Measurements from ENCODE around the gene CASTOR1.

CASTOR1 gene

DNA sequence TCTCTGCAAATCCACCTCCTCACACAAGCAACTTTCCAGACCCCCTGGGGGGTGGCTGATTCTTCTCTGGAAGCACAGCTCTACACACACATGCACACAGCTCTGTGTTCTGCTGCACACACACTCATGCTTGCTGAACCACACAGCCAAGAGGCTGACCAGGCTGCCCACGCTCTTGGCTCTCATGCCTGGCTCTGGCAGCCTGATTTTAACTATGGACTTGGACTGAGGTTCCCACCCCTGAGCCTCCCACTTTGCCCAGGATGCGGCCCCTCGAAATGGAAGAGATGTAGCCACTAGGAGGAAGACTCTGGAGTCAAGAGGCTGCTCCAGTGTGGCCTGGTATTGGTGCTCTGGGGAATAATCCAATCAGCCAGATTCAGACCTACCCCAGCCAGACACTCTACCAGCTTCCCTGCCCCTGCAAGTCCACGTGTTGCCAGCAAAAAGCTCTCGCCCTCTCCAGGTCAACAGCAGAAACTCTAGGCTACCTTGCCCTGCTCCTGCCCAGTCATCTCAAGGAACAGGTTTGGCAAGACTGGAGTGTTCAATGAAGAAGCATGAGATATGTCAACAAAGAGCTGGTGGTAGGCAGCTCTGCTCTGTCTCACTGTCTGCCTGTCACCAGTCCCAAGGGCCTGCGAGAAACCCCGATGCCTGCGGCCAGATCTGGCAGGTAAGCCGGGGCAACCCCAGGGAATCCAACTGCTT, 8.8 kb upstream of the CASTOR1 start:
- no peak for DNase-seq (ENCODE audit: low read depth)

DNA sequence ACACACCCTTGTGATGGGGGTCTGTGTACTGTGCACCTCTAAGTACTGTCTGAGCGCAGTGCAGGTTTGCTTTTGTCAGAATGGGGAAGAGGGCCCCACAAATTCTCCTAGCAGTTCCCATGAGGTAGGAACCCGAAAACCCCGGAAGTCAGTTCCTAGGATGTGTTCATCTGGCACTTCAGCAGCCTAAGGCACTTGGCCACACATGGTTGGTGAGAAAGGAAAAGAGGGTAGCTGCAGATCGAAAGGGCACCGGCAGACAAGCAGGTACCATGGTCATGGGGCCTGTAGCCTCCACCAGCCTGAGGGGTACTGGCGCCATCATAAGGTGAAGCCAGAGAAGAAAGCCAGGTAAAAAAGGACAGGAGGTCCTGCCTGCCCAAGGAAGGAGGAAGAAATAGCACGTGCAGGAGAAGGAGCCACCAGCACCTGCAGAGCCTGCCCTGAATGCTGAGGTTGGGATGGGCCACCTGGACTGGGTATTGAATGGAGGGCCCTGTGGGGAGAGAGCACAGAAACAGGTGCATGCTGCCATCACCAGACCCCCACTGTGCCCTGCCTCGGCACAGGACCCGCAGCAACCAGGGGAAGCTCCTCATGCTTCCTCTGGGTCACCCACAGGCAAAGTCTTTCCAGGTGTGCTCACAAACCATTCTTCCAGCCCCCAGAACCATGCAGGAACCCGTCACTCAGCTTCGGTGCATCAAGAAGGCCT, 8.1 kb upstream of the CASTOR1 start:
- no peak for DNase-seq (ENCODE audit: low read depth)

DNA sequence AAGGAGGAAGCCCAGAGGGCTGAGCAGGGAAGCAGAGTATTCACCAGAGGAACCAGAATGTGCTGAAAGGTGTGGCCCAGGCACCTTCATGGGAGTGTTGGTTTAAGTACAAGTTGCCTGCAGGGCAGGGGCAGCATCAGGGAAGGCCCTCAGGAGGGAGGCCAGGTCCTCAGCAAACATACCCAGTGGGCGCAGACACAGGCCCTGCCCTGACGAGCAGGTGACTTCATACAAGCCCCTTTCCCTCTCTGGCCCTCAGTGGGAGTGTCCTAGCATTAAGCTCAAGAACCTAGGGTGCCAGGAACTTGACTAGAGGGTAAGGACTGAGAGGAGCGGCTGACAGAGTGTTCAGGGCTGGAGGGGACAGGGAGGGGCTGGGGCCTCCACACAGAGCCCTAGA, 7.5 kb upstream of the CASTOR1 start:
- no peak for DNase-seq (ENCODE audit: low read depth)

DNA sequence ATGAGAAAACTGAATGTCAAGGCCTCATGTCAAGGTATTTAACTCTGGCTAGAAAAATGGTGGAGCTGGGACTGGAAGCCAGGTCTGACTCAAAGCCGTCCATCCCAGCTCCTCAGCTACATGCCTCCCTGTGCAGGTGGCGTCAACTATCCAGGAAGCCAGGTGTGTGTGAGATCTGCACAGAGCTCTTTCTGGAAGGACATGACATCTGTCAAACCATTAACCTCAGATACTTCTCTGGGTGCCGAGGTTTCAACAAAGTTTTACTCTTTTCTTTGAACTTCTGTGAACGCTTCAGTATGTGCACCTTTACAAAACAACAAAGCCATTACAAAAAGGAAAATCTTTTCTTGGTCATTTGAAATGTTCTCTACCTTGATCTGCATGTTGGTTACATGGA, 7.0 kb upstream of the CASTOR1 start:
- no peak for DNase-seq (ENCODE audit: low read depth)

DNA sequence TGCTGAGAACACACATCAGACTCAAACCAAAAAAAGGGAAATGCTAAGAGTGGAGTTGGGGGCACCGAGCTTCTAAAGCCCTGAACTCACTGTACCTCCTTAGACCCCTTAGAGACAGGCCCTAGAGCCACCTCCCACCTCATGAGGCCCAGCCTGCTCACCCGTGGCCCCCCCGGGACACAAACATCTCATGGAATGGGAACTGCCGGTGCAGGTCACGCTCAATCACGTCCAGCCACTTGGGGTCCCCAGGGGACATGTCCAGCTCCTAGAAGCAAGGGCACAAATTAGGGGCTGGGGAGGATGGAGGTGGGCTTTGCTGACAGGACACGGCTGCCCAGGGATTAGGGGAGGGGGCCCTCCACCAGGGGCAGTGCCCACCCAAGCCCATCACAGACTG, 6.3 kb upstream of the CASTOR1 start:
- DNase-seq (ENCODE audit: low read depth) = no peak

DNA sequence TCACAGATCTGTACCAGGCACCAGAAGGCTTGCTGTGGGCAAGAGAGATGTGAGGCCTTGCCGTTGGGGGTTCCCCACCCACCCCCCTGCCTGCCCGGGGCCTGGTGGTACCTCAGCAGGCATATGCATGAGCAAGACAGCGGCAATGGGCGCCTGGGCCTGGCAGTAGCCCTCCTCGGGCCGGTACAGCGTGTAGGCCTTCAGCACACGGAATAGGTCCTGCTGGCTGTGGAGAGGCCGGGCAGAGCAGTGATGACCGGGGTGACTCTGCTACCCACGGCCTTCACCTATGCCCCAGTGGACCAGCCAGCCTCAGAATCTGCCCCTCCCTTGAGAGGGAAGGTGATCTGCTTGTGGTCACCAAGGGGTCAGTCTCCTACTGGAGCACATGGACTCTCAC, 5.5 kb upstream of the CASTOR1 start:
- no peak for DNase-seq (ENCODE audit: low read depth)

DNA sequence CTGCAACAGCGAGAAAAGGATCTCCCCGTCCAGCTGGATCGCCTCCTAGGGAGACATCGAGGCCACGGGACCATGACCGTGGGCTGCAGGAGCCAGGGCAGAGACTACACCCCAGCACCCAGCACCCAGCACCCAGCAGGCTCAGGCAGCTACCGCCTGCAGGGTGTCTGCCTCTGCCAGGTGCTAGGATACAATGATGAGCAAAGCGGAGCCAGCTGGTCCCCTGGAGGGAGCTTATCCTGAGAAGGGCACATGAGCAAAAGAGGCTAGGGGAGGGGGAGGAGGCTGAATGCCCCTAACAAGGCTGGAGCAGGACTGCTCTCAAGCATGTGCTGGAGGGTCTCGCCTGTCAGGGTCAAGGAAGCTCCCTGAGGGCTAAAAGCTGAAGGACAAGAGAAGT, 4.8 kb upstream of the CASTOR1 start:
- no peak for DNase-seq (ENCODE audit: low read depth)

DNA sequence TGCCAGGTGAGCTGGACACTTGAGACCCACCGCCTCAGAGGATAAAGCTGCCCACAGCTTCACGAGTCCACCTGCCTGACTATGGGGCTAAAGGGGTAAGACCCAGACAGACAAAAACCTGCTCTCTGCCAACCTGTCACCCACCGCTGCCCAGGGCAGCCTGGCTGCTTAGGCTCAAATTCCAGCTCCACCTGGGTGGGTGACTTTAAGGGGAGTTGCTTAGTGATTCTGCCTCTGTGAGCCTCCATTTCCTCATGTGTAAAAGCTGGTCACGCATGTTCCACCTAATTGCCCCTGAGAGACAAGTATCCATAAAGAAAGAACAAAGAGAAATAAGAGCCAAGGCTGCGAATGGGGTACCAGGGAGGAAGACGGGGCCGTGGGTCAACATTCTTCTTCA, 3.7 kb upstream of the CASTOR1 start:
- DNase-seq (ENCODE audit: low read depth) = no peak

DNA sequence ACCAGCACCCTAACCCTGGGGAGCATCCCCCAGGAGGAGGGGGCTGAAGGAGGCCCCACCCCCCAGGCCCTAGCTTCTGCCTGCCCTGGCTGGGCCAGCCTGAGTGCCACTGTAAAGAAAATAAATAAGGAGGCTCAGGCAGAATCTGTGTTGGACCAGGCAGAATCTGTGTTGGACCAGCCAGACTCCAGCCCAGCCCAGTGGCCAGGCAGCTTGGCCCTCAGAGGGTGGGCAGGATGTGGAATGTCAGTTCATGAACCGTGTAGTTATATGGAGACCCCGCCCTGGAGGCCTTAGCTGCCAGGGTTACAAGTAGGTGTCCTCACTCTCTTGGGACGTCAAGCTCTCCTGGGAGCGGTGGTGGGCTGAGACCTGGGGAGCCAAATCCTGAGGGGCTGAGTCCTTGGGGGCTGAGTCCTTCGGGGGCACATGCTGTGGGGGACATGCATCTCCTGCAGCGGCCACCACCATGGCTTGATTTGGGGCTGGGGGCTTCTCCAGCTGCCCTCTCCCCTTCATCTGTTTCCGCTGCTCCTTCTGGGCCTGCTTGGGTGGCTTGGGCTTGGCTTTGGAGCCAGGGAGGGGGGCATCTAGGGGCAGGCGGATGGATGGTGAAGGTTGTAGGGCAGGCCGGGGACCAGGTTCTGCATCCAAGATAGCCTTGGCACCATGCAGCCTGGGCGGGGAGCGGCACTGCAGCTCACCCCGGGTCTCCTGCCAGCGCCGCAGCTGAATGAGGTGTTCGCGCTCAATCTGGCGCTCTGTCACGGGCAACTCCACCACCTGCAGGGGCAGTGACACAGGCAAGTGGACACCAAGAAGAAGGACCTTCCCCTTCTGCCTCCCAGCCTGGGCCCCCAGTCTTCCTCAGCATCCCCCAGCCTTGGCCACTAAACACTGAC, 3.0 kb upstream of the CASTOR1 start:
- DNase-seq (ENCODE audit: low read depth) = no peak

DNA sequence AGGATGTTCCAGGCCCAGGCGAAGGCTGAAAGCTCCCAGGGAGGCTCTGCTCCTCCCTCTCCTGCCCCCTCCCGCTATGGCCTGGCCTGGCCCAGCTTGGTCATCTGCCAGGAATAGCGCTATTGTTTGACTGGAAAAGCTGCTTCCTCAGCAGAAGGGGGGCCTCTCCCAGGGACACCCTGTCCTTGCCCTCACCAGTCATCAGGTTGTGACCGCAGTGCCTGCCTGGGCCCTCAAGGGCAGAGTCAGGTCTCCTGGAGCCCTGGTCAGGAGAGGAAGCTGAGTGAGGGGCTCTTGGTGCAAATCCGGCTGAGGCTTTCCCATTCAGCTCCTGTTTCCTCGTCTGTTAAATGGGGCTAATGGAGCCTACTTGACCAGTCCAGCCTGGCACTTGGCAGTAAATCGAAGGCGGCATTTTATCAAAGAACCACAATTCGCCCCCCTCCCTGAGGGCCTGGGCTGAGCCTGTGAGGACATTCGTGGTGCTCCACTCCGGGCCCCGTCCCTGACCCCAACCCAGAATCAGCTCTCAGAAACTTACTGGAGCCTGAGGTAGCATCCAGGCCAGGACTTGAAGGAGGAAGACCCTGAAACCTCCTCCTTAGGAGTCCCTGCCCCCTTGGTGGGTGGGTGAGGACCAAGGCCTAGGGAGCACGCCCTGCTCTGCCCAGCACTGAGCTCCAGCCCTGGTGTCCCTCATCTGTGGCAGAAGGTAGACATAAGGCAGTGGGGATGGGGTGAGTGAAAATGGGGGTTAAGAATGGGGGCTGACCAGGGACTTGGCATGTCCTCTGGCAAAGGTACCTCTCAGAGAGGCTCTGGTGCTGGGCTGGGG, 2.0 kb upstream of the CASTOR1 start:
- DNase-seq (ENCODE audit: low read depth) = peak; percentile 28

DNA sequence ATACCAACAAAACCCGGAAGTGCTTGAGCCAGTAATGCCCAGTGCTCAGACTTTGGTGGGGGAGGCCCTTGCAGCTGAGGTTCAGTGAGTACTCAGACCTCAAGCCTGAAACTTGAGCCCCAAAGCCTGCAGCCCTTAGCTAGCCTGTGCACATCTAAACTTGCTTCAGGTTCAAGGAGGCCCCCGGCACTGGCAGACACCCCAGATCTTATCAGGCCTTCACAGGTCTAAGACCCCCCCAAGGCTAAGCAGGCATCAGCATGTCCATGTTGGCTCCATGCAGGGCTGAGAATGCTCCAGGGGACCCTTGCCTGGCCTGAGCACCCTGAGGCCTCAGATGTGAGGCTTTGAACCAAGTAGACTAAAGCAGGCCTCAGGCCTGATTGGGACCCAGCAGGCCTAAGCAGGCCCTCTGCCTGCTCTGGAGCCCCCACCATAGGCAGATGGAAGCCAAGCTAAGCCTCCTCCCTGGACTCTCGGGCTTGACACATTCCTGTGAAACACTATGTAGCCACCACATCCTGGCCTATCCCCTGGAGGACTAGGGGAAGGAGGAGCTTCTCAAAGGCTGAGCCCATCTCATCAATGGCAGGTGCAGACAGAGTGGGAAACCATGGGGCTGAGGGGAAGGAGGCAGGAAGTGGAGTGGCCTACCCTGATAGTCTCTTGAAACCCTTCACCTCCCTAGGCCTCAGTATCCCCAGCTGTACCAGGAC, 1.2 kb upstream of the CASTOR1 start:
- no peak for DNase-seq (ENCODE audit: low read depth)

DNA sequence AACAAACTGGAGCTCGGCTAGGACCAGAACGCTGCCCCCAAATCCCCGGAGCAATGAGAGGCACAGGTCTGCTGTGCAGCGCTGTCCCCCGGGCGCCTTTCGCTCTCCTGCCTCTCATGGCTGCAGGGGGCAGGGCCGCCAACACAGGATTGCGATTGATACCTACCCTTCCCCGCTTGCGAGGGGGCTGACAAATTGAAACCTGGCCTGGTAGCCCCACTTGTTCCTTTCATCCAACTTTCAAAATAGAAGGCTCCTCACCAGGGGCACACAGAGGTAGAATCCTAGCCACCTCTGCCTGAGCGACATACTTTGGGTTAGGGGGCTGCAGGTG, 642 bp upstream of the CASTOR1 start:
- DNase-seq (ENCODE audit: low read depth) = no peak

DNA sequence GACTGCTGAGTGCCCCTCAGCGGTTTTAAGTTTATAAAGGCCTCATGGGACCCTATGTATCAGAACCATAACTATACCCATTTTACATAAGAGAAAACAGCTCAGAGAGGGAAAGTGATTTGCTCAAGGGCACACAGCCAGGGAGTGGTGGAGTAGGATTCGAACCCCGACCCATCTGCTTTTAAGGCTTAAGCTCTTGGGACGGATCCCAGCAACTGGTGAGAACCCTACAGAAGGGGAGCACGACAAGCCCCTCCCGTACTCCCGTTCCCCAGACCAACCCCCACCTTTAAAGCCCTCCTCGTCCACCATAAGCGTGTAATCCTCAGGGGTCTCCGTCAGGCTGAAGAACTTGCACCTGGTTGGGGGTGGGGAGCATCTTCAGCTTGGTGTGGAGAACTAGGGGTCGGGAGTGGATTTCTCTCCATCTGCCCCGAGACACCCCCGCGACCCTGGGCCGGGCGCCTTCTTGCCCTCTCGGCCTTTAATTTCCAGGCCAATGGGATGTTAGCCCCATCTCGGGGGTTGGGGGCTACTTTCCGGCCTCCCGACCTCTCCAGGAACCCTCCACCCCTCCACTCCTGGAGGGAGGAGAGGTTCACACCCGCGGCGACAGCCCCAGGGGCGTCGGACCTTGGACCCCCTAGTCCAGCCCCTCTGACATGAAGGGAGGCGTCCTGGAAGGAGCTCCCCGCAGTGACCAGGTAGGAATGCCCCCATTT, 725 bp downstream of the CASTOR1 start:
- no peak for DNase-seq (ENCODE audit: low read depth)

DNA sequence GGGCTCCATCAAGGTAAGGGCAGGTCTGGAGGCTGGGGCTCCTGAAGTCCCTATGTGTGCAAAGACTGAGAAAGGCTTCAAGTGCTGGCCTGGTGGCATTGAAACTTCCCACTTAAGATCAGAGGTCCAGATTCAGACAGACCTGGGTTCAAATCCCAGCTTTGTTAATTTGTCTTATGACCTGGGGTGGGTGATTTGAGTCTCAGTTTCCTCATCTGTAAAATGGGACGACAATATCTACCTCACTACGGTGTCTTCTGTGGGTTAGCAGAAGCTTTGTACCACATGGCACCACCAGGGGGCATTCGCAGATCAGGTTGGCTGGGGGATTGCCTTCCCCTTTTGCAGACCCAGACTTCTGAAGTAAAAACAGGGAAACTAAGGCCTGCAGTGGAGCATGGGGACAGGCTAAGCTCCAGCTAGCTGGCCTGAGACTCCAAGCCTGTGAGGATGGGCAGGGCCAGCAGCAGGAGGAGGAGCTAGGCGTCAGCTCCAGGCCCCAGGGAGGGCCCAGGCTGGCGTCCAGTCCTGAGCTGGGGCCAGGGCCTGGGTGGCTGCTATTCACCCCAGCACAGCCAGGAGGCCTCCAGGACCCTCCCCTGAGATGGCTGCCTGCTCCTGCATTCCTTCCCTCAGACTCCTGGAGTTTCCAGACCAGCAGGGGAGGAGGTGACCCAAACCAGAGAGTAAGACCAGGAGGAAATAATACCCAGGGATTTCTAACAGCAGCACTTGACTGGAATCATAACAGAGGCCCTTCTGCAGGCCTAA, 1.5 kb downstream of the CASTOR1 start:
- peak; percentile 91 for DNase-seq (ENCODE audit: low read depth)

DNA sequence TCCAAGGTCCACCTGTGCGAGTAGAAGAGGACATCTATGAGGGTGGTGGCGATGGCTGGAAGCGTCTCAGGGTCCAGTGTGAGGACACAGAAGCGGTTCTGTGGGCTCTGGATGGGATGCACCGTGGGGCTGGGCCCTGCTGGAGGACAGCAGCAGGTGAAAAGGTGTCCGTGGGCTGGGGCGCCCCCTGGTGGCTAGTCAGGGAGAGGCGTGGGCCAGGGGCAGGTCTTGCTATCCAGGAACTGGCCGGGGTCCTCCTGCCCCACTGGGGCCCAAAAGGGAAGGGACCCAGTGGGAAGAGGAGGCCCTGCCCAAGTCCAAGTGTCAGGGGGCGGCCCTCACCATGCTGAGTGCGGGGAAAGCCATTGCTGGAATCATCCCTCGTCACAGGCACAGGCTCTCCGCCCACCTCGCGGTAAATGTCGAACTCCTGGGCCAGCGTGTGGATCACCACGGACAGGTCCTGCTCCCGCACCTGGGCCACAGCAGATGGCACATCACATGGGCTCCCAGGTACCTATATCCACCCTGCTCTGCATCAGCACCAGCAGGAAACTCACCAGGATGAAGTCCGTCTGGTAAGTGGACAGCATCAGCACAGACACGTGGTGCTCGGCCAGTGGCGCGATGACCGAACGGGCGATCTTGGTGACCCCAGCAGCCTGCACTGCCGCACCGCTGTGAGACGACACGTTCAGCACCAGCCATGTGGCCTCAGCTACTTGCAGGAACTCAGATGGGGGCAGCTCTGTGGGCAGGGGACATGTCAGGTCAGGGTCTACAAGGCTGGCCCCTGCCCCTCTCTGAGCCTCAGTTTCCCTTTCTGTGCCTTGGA, 2.3 kb downstream of the CASTOR1 start:
- no peak for DNase-seq (ENCODE audit: low read depth)

DNA sequence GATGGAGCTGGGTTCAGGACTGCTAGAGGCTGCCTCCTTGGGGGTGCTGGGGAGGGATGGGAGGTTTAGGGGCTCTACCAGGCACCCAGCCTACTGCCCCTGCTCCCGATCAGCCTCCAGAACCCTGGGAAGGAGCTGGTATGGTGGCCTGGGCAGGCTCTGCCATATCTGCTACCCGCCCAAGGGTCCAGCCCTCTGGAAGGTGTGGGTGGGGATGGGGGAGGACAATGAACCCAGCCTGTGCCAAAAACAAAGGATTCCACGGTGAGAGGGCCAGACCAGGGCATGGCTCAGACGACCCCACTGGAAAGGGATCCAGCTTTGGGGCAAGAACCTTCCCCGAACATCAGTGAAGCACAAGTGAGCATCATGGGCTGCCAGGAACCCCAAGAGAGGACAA, 3.0 kb downstream of the CASTOR1 start:
- DNase-seq (ENCODE audit: low read depth) = no peak

DNA sequence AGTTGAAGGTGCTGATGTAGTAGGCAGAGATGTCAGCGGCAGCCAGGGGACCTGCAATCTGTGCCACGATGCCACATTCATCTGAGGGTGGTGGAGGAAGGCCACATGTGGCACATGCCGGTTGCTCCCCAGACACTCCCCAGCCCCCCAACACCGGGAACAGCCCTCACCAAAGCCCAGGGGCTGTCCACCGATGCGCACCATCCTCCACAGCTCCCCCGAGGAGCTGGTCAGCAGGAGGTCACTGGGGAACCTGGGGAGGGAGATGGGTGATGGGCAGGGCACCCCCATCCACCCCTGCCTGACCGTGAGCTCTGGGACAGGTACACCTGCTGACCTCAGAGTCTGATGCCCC, 3.5 kb downstream of the CASTOR1 start:
- DNase-seq (ENCODE audit: low read depth) = no peak

DNA sequence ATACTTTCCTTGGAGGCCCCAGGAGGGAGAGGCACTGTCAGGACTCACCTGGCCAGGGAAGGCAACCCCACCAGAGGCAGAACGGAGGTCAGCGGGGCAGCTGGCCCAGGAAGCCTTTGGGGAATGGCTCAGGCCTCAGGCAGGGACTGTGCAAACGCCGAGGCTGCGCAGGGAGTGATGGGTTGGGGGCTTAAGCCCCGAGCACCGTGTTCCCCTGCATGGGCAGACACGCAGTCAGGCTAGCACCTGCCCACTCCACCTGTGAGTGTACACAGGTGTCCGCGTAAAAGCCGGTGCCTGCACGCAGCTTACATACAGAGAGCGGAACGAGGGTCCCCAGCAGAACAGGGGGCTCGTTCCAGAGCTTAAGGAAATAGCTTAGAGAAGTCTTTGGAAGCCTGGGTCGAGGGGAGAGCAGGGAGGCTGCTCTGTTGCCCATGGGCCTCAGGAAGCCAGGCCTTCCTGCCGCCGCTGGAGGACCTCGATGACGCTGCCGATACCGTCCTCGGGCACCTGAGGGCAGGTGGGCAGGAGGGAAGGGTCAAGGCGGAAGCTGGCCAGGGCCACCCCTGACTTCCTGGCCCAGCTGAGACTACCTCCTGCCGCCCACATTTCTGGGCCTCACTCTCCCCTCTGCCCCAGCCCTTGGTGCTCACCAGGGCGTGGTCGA, 4.0 kb downstream of the CASTOR1 start:
- no peak for DNase-seq (ENCODE audit: low read depth)

DNA sequence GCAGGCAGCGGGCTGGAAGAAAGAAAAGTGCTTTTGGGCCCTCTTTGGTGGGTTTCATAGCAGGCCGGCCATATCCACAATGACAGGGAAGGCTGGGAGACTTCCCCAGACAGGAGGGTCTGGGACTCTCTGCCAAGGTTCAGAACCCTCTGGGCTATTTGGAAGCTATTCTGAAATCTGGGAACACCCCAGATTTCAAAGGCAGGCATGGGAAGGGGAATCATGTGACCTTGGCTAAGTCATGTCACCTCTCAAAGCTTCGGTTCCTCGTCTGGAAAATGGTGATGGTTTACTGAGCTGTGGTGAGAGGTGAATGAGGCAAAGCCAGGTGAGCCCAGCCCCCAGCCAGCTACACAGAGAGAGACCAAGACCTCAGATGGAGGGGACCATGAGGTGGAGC, 4.6 kb downstream of the CASTOR1 start:
- no peak for DNase-seq (ENCODE audit: low read depth)
